Progenitor cell of endocrine pancreas (in vitro differentiated cells): ENCODE data around the gene NTN5. TPM values are rescaled to one million over a fixed set of nuclear protein-coding genes. Genes with fewer than 3 reads are reported as not detected.
"Not testable (repeated sequence)": the region's sequence is repeated elsewhere in the genome, so short reads cannot be mapped to it uniquely, and the experiment has no call there.

Experiments used
- DNase-seq: peaks from one replicate; pipeline ENCODE4 v3.0.0; 2021; ENCODE audit warnings: low spot score; ENCODE audit not compliant: unreplicated experiment
- H3K27ac Mint-ChIP-seq: 2 replicates; pipeline ENCODE4 v1.8.0; 2021; ENCODE audit warnings: mild to moderate bottlenecking, moderate library complexity, mixed read lengths
- H3K27me3 Mint-ChIP-seq: 2 replicates; pipeline ENCODE4 v1.8.0; 2021; ENCODE audit warnings: mixed read lengths
- H3K36me3 Mint-ChIP-seq: 2 replicates; pipeline ENCODE4 v1.8.0; 2022; ENCODE audit warnings: mixed read lengths; ENCODE audit not compliant: insufficient read depth
- H3K4me1 Mint-ChIP-seq: 2 replicates; pipeline ENCODE4 v1.8.0; 2021; ENCODE audit warnings: low read depth, mixed read lengths
- H3K4me3 Mint-ChIP-seq: 2 replicates; pipeline ENCODE4 v1.8.0; 2021; ENCODE audit warnings: low read depth, mild to moderate bottlenecking, moderate library complexity, mixed read lengths
- H3K9me3 Mint-ChIP-seq: 2 replicates; pipeline ENCODE4 v1.8.0; 2021; ENCODE audit warnings: low read depth, mixed read lengths
- total RNA-seq: library from RNA; stranded (reverse); gene quantifications from 2 replicates; pipeline ENCODE4 v1.2.1, GENCODE V29; 2021
- TF ChIP-seq, protein P1 (sequence below): fragments of 200-600 bp; sonication (generic); IDR thresholded peaks from one replicate; pipeline ENCODE4 v1.5.0; 2021; ENCODE audit warnings: antibody characterized with exemption, mild to moderate bottlenecking; ENCODE audit not compliant: unreplicated experiment

The NTN5 gene
- total RNA-seq, 1 donor from 2014 or later, result 0.91 TPM

DNA sequence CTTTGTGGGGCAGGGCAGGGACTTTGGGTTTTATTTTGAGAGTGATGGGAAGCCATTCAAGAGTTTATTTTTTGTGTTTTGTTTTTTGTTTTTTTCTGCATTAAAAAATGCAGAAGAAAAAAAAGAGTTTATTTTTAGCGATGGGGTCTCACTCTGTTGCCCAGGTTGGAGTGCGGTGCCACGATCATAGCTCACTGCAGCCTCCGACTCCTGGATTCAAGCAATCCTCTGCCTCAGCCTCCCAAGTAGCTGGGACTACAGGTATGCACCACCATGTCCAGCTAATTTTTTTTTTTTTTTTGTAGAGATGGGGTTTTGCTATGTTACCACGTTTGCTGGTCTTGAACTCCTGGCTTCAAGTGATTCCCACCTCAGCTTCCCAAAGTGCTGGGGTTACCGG is 14.3 kb downstream of the NTN5 start:
- Mint-ChIP-seq H3K4me1 (peaks cover 1% of the 10 kb centered on the region), H3K27ac (no peak overlapping the region), H3K9me3 (peaks cover 3% of the 10 kb centered on the region), H3K27me3 (peaks cover 22% of the 10 kb centered on the region), H3K36me3 (no peaks in the 10 kb centered on the region), H3K4me3 (no peak overlapping the region)
- no peak for DNase-seq
- TF ChIP-seq, protein P1, sequence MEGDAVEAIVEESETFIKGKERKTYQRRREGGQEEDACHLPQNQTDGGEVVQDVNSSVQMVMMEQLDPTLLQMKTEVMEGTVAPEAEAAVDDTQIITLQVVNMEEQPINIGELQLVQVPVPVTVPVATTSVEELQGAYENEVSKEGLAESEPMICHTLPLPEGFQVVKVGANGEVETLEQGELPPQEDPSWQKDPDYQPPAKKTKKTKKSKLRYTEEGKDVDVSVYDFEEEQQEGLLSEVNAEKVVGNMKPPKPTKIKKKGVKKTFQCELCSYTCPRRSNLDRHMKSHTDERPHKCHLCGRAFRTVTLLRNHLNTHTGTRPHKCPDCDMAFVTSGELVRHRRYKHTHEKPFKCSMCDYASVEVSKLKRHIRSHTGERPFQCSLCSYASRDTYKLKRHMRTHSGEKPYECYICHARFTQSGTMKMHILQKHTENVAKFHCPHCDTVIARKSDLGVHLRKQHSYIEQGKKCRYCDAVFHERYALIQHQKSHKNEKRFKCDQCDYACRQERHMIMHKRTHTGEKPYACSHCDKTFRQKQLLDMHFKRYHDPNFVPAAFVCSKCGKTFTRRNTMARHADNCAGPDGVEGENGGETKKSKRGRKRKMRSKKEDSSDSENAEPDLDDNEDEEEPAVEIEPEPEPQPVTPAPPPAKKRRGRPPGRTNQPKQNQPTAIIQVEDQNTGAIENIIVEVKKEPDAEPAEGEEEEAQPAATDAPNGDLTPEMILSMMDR, result no peak

DNA sequence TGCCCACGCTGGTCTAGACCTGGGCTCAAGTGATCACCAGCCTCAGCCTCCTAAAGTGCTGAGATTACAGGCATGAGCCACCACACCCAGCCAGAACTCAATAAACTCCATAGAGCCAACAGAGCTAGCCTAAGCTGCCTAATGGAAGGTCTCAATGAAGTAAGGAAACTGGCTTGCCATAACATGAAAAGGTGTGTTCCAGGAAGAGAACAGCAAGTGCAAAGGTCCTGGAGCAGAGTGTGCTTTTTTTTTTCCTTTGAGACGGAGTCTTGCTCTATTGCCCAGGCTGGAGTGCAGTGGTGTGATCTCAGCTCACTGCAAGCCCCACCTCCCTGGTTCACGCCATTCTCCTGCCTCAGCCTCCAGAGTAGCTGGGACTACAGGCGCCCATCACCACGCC is 15.0 kb downstream of the NTN5 start:
- not testable (repeated sequence) for H3K4me1 Mint-ChIP-seq, H3K36me3 Mint-ChIP-seq, H3K27ac Mint-ChIP-seq, H3K9me3 Mint-ChIP-seq, H3K4me3 Mint-ChIP-seq, DNase-seq
- H3K27me3 Mint-ChIP-seq, result peaks cover 22% of the 10 kb centered on the region

DNA sequence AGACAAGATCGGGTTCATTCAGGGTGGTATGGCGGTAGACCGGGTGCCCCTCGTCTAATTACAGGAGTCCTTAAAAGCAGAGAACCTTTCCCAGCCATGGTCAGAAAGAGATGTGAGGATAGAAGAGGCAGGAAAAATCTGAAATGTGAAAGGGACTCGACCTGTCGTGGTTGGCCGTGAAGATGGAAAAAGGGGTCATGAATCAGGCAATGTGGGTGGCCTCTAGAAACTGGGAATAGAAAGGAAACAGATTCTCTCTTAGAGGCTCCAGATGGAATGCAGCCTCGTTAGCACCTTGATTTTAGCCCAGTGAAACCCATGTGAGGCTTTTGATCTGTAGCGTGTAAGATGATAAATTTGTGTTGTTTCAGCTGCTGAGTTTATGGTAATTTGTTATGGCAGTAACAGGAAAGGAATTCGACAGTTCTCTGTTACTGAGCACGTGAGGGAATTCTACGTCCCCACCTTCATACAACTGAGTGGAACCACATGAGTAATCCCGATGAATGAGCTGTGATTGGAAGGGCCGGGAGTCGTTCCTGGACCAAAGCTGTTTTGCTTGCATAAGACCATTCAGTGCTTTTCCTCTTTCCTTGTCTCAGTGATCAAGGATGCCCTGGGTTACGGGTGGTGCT is 15.9 kb downstream of the NTN5 start:
- no peaks in the 10 kb centered on the region for H3K36me3 Mint-ChIP-seq
- peaks cover 1% of the 10 kb centered on the region for H3K4me1 Mint-ChIP-seq
- H3K27ac Mint-ChIP-seq, result no peak overlapping the region
- peaks cover 22% of the 10 kb centered on the region for H3K27me3 Mint-ChIP-seq
- H3K9me3 Mint-ChIP-seq, result peaks cover 3% of the 10 kb centered on the region
- no peak overlapping the region for H3K4me3 Mint-ChIP-seq
- DNase-seq, result no peak
- TF ChIP-seq, protein P1, result no peak

DNA sequence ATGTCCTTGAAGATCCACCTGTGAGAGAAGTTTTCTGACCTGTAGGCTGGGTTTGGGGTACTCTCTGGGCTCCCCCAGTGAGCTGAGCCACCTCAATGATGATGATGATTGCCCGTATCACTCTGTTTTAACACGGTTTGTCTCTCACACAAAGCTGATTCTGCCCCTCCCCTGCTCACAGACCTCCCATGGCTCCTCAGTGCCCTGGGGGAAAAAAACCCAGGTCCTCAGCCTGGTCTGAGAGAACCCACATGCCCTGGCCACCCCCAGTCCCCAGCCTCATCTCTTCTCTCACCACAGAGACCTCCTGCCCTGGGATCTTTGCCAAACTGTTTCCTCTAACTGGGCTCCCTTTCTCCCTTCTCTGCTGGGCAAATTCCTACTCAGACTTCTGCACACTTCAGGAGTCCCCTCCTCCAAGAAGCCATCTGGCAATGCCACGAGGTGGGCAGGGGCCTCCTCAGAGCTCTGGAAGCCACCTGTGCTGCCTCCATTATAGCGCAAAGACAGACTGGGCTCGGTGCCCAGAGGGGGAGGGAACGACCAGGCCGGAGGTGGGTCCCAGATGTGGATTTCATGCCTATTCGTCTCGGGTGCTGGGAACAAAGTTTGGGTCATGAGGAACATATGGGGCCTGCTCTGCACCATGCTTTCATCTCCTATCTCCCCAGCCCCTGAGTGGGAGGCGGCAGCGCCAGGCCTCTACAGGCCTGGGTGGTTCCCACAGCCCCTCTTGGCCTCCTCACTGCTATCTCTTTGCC is 18.3 kb downstream of the NTN5 start:
- H3K4me3 Mint-ChIP-seq, result no peak overlapping the region

DNA sequence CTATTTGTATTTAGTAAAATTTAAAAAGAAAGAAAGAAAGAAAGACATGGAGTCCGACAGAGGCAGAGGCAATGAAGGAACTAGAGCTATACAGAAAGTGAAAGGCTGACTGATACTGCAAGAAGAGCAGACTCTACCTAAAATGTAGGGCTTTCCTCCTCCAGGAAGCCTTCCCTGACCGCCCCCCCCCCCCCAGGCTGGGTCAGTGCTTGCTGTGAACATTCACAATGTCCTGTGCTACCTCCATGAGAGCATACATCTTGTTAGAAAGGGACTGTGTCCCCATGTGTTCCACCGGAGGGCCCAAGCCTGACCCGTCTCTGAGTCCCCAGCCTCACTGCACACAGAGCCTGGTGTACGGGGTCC is 21.2 kb downstream of the NTN5 start:
- no peak for DNase-seq

More for the DNA sequence above, 18.3 kb downstream of the NTN5 start:
- Mint-ChIP-seq H3K27ac (no peak overlapping the region), H3K27me3 (peaks cover 22% of the 10 kb centered on the region), H3K9me3 (peaks cover 4% of the 10 kb centered on the region), H3K36me3 (no peaks in the 10 kb centered on the region), H3K4me1 (peaks cover 1% of the 10 kb centered on the region)
- no peak for DNase-seq
- TF ChIP-seq, protein P1, result no peak

More for the DNA sequence above, 21.2 kb downstream of the NTN5 start:
- no peak overlapping the region for H3K27ac Mint-ChIP-seq
- TF ChIP-seq, protein P1, result no peak
- H3K4me1 Mint-ChIP-seq, result no peaks in the 10 kb centered on the region
- H3K4me3 Mint-ChIP-seq, result no peak overlapping the region
- H3K9me3 Mint-ChIP-seq, result peaks cover 4% of the 10 kb centered on the region
- peaks cover 10% of the 10 kb centered on the region for H3K27me3 Mint-ChIP-seq
- H3K36me3 Mint-ChIP-seq, result no peaks in the 10 kb centered on the region
